ENCODE measurements around the gene STPG4. TPM values are rescaled to one million over a fixed set of nuclear protein-coding genes. Genes with fewer than 3 reads are reported as not detected.
A peak's percentile ranks its signal among the peaks of the same experiment; 100 is the strongest.

The STPG4 gene
- total RNA-seq, 4 donors from 2014 or later = not detected

GRCh38 chr2:47048801-47049480 lies 106.2 kb downstream of the STPG4 start:
- 87 to 100% methylated on average over 1 to 2 of the region's 8 CpGs for WGBS, 2 donors
- Histone ChIP-seq H3K27ac (peak overlapping the region in 1 of 4 donors; percentile 5), H3K9me3 (no peaks in the 10 kb centered on the region), H3K27me3 (no peaks in the 10 kb centered on the region), H3K4me3 (no peak overlapping the region), H3K36me3 (peaks cover 24 to 100% (median 34%) of the 10 kb centered on the region in 3 donors), H3K4me1 (peaks cover under 1 to 3% (median 2%) of the 10 kb centered on the region in 3 donors)
- TF ChIP-seq POLR2A (IDR thresholded peaks at IDR 0.05) = no peak
- TF ChIP-seq CTCF (IDR thresholded peaks at IDR 0.05) = no peak
- intact Hi-C loops (cut with DNase I) = no loop called here
- DNase-seq = no peak

GRCh38 chr2:47046271-47046670 lies 108.8 kb downstream of the STPG4 start:
- no peaks in the 10 kb centered on the region for H3K27me3 ChIP-seq
- TF ChIP-seq POLR2A (IDR thresholded peaks at IDR 0.05) = no peak
- no peak for TF ChIP-seq CTCF (IDR thresholded peaks at IDR 0.05)
- H3K36me3 ChIP-seq = peaks cover 10 to 81% (median 28%) of the 10 kb centered on the region in 3 donors
- H3K4me1 ChIP-seq = peaks cover 14 to 30% (median 23%) of the 10 kb centered on the region in 3 donors
- H3K9me3 ChIP-seq = no peaks in the 10 kb centered on the region
- 84 to 100% methylated on average over 1 to 4 of the region's 5 CpGs for WGBS, 2 donors
- no peak for DNase-seq
- no peak overlapping the region for H3K4me3 ChIP-seq
- intact Hi-C loops (cut with DNase I) = no loop called here
- no peak overlapping the region for H3K27ac ChIP-seq

- H3K36me3 ChIP-seq = peaks cover 9 to 79% (median 24%) of the 10 kb centered on the region in 3 donors
- H3K4me1 ChIP-seq = peaks cover 21 to 54% (median 46%) of the 10 kb centered on the region in 3 donors
- intact Hi-C loops (cut with DNase I) = no loop called here
- WGBS, 2 donors = 40 to 55% methylated on average over 2 to 4 of the region's 4 CpGs
- no peaks in the 10 kb centered on the region for H3K9me3 ChIP-seq
- TF ChIP-seq POLR2A (IDR thresholded peaks at IDR 0.05) (no peak), CTCF (IDR thresholded peaks at IDR 0.05) (no peak)
- H3K4me3 ChIP-seq = no peak overlapping the region
- no peaks in the 10 kb centered on the region for H3K27me3 ChIP-seq
- no peak for DNase-seq
- H3K27ac ChIP-seq = peak overlapping the region; percentile 66 to 86 (median 78)
Measured at GRCh38 chr2:47043891-47044239, 111.2 kb downstream of the STPG4 start.

- TF ChIP-seq POLR2A (IDR thresholded peaks at IDR 0.05) (no peak), CTCF (IDR thresholded peaks at IDR 0.05) (no peak)
- H3K9me3 ChIP-seq = no peaks in the 10 kb centered on the region
- peaks cover 9 to 79% (median 24%) of the 10 kb centered on the region in 3 donors for H3K36me3 ChIP-seq
- H3K4me3 ChIP-seq = no peak overlapping the region
- H3K27me3 ChIP-seq = no peaks in the 10 kb centered on the region
- peak overlapping the region; percentile 66 to 86 (median 78) for H3K27ac ChIP-seq
- WGBS, 2 donors = 25 to 47% methylated on average over 8 of the region's 8 CpGs
- H3K4me1 ChIP-seq = peaks cover 21 to 60% (median 46%) of the 10 kb centered on the region in 3 donors
- no peak for DNase-seq
- intact Hi-C loops (cut with DNase I) = no loop called here
Measured at GRCh38 chr2:47043142-47043890, 111.8 kb downstream of the STPG4 start.
